GM15510 (cell line): ENCODE results near the gene KLHL40.

Experiments used
- POLR2A ChIP-seq: IDR thresholded peaks from 3 replicates; pipeline ENCODE4 v1.6.1; 2011; ENCODE audit warnings: borderline replicate concordance; ENCODE audit not compliant: insufficient read length; ENCODE audit errors: extremely low read depth

Gene KLHL40

DNA sequence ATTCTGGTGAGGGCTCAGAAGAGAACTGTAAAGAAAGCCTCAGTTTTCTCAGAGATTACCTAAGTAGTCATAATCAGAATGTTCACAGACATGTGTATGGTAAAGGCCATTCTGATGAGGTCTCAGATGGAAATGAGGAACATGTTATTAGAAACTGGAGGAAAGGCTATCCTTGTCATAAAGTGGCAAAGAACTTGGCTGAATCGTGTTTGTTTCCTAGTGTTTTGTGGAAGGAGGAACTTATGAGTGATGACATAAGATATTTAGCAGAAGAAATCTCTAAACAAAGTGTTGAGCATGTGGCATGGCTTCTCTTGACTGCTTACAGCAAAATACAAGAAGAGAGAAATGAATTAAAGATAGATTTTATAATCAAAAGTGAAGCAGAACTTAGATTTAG lies 12.8 kb upstream of the KLHL40 start:
- TF ChIP-seq POLR2A, result no peak

DNA sequence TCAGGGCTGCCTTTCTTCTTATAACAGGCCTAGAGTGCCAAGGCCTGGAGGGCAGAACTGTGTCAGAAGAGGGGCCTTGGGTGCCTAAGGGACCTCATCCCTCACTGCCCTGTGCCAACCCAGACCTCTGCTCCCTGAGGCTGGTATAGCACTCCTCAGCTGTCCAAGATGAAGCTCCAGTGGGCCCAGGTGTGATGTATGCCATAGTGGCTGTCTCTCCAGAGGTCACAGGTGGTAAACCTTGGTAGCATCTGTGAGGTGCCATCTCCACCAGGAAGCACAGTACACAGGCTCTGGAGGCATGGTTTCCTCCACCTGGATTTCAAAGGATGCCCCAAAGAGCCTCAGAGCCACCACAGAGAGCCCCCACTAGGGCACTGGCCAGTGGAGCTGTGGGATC lies 12.3 kb upstream of the KLHL40 start:
- no peak for TF ChIP-seq POLR2A

DNA sequence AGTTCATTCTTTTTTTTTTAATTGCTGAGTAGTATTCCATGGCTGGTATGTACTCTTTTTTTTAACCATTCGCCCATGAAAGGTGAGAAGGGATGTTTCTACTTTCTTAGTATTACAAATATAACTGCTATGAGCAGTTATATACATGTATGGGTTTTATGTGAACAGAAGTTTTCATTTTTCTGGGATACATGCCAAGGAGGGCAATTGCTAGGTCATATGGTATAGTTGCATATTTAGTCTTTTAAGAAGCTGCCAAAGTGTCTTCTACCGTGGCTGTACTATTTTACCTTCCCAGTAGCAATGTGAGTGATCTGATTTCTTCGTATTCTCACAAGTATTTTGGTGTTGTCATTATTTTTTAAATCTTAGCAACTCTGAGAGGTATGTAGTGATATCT lies 11.2 kb upstream of the KLHL40 start:
- TF ChIP-seq POLR2A, result no peak

DNA sequence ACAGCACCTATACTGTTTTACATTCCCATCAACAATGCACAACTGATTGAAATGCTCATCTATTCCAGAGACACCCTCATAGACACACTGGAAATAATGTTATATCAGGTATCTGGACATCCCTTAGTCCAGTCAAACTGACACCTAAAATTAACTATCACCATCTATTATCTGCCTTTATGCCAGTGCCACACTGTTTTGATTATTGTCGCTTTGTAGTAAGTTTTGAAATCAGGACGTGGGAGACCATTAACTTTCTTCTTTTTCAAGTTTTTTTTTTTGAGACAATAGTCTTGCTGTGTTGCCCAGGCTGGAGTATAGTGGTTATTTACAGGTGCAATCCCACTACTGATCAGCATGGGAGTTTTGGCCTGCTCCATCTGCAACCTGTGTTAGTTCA lies 9.4 kb upstream of the KLHL40 start:
- no peak for TF ChIP-seq POLR2A

DNA sequence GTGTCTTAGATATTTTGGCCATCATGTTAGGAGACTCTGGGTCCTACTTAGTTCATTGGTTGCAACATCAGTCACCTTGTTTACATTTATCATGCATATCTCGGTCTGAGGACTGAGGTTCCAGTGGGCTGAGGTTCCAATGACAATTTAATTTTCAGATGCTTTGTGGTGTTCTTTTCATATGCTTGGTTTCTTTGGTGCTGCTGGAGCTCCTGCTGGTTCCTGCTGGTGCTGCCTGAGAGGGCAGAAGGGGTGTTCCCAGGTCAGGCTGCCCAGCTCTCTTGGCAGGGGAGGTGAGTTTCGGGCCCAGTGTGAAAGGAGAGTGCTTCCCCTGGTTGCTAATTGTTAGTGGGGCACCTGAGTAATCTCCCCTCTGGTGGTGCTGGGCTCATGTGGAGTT lies 6.9 kb upstream of the KLHL40 start:
- no peak for TF ChIP-seq POLR2A

DNA sequence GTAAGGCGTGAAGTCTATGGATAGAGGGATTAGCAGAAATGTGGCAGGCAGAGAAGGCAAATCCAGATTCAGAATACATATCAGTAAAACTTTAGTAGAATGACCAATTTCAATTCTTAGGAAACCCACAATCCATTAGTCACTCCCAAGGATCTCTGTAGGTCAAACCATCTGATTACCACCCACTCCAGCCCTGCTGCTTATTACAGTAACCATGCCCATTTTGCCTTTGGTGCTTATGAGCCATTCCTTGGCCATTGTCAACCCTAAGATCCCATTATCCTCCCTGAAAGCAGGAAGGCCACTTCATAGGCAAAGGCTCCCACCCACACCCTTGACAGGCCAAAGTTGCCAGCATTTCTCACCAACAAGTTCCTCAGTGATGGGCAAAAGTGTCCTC lies 5.1 kb upstream of the KLHL40 start:
- no peak for TF ChIP-seq POLR2A

DNA sequence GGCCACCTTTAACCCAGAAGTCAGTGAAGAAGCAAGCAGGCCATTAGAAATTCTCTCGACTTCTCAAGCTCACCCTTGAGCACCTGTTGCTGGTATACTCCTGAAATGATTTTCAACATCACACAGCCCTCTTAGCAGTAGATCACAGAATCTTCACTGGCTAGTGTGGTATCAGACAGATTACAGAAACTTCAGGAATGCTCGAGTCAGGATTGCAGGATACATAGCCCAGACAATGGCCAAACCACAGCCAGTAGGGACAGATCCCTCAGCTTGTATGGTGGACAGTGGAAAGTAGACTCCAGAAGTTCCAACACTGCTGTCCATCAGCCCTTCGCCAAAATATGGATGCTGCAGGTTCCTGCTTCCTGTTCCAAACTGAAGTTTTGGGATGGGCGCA lies 4.5 kb upstream of the KLHL40 start:
- no peak for TF ChIP-seq POLR2A

DNA sequence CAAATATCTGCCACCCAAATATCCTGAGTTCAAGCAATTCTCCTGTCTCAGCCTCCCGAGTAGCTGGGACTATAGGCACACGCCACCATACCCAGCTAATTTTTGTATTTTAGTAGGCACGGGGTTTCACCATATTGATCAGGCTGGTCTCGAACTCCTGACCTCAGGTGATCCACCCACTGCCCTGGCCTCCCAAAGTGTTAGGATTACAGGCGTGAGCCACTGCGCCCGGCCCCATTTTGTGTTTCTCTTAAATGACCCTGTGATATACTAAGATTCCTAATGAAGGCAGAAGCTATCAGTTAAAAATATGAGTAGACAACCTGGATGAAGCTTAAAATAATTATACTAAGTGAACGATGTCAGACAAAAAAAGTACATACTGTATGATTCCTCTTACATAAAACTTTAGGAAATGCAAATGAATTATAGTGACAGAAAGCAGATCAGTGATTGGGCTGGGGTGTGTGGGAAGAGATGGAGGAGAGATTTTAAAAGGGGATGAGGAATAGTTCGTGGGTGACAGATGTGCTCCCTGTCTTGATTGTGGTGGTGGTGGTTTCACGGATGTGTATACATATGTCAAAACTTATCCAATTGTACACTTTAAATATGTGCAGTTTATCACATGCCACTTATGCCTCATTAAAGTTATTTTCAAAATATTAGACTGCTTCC lies 3.8 kb upstream of the KLHL40 start:
- no peak for TF ChIP-seq POLR2A

DNA sequence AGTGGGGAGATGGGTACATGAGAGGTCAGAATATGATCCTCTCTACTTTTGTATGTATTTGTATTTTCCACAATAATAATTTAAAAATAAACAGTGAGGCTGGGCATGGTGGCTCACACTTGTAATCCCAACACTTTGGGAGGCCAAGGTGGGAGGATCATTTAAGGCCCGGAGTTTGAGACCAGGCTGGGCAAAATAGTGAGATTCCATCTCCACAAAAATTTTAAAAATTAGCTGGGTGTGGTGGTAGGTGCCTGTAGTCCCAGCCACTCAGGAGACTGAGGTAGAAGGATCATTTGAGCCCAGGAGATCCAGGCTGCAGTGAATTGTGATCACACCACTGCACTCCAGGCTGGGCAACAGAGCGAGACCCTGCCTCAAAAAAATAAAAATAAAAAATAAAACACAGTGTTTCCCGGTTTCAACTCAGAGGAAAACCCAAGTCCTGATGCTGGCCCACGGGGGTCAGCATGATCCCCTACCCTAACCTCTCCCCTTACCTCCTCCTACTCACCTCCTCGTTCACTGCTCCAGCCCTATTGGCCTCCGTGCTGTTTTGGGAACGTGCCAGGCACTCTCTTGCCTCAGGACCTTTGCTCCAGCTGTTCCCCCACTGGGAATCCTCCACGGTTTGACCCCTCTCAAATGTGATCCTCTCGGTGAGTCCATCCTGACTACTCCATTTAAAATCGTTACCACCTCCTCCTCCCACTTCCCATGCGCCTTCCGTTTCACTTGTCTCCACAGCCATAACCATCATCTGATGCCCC lies 2.9 kb upstream of the KLHL40 start:
- no peak for TF ChIP-seq POLR2A

DNA sequence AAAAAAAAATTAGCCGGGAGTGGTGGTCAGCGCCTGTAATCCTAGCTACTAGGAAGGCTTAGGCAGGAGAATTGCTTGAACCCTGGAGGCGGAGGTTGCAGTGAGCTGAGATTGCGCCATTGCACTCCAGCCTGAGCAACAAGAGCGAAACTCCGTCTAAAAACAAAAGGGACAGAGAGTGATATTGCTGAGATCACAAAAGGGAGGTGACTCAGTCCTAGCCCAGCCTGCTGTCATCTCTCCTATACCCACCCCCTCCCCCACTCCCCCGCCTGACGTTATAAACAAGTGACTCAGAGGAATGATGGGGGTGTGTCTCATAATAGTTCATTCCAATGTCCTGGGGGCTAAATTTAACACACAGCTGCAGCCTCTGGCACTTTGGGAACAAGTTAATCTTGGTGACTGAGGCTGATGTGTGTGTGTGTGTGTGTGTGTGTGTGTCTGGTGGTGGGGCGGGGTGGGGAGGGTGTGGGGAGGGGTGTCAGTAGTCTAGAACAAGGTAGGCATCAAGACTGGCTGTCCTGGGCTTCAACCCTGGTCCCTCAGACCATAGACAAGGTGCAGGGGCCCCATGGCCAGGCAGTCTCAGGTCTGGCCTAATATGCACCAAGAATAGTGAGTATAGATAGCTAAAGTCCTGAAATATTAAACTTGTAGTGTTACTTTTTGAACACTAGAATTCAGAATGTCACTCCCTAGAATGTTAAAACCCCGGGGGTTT lies 1.3 kb upstream of the KLHL40 start:
- TF ChIP-seq POLR2A, result no peak

DNA sequence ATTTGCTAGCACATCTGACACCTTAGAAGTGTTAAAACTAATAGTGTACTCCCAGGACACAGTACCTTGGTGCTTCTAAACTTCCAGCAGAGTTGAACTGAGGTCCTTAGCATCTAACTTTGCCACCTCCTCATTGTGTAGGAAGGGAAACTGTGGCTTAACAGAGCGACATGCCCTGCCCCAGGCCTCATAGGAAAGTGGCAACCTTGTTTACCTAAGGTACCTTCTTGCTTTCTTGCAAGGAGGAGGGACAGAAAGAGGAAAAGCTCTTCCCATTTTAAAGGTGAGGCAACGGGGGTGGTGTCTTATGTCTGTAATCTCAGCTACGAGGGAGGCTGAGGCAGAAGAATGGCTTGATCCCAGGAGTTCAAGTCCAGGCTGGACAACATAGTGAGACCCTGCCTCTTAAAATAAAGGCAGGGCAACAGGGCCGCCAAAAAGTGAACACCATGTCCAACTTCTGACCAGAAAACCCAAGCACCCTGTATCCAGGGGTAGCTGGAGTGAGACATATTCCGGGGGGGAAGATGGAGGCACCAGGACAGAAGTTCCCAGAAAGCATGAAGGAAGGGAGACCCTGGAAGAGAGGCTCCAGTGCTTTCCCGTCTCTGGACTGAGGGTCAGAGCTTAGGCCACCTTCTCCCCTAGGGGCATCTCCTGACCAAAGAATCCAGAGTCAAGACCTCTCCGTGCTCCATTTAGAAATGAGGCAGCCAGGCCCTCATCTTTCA lies 540 bp upstream of the KLHL40 start:
- no peak for TF ChIP-seq POLR2A

DNA sequence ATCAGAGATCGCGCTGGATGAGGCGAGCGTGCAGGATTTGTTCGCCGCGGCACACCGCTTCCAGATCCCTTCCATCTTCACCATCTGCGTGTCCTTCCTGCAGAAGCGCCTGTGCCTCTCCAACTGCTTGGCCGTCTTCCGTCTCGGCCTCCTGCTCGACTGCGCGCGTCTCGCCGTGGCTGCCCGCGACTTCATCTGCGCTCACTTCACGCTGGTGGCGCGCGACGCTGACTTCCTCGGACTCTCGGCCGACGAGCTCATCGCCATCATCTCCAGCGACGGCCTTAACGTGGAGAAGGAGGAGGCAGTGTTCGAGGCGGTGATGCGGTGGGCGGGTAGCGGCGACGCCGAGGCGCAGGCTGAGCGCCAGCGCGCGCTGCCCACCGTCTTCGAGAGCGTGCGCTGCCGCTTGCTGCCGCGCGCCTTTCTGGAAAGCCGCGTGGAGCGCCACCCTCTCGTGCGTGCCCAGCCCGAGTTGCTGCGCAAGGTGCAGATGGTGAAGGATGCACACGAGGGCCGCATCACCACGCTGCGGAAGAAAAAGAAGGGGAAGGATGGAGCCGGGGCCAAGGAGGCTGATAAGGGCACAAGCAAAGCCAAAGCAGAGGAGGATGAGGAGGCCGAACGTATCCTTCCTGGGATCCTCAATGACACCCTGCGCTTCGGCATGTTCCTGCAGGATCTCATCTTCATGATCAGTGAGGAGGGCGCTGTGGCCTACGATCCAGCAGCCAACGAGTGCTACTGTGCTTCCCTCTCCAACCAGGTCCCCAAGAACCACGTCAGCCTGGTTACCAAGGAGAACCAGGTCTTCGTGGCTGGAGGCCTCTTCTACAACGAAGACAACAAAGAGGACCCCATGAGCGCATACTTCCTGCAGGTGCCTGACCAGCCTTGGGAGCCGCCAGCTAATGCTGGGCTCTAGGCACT lies 819 bp downstream of the KLHL40 start:
- no peak for TF ChIP-seq POLR2A

DNA sequence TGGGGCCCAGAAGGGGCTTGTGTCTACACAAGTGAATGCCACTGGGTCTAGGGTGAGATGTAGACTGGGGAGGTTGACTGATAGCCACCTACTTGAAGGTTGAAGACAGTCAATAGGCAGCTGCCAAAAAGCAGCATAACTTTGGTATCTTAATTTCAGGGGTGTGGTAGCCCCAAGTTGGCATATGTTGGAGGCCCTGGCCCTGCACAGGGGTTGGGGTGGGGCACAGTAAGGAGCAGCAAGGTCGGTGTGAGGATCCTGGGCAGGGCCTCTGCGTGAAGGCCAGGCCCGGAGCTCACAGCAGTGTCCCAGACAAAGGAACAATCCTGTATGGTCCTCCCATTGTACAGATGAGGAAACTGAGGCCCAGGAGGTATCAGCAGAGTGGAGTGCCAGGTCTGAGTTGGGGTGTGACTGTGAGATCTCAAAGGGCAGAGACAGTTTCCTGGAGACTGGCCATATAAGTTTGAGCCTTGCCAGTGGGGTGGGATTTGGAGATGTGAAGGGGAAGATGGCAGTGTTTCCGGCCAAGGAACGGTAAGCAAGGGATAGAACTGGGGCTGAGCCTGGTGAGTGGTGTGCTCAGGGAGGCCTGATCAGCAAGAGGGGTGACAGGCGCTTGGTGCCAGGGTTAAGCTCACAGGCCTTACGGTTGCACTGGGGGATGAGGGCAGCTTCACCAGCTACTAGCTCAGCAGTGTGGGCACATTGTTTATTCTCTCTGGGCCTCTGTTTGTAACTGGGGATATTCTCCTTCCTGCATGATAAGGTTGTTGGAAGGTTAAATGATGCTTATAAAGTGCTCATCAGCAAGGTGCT lies 1.7 kb downstream of the KLHL40 start:
- TF ChIP-seq POLR2A, result no peak

DNA sequence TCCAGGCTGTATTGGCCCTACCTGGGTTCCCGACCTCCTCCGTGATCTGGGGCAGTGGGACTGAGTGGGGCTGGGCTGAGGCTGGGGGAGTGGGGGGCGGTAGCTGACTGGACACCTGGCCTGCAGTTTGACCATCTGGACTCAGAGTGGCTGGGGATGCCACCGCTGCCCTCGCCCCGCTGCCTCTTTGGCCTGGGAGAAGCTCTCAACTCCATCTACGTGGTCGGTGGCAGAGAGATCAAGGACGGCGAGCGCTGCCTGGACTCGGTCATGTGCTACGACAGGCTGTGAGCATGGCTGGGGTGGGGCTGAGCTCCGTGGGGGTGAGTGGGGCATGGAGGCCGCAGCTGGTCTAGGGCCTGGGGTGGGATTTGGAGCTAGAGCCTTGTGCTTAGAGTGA lies 2.7 kb downstream of the KLHL40 start:
- no peak for TF ChIP-seq POLR2A
